Nephron (organoid): ENCODE measurements around the gene KASH5.

Experiments
- H3K27ac Mint-ChIP-seq, 3 experiments: 2 replicates each; pipeline ENCODE4 v1.8.0; 2020; ENCODE audit warnings: mixed read lengths in 3 of 3, mild to moderate bottlenecking in 2 of 3, moderate library complexity in 1 of 3
- H3K27me3 Mint-ChIP-seq: 2 replicates; pipeline ENCODE4 v1.8.0; 2021; ENCODE audit warnings: low read depth, mild to moderate bottlenecking, moderate library complexity, mixed read lengths
- H3K36me3 Mint-ChIP-seq: 2 replicates; pipeline ENCODE4 v1.8.0; 2020; ENCODE audit warnings: low read depth, mixed read lengths
- H3K4me1 Mint-ChIP-seq: 2 replicates; pipeline ENCODE4 v1.8.0; 2020; ENCODE audit warnings: mixed read lengths
- H3K4me3 Mint-ChIP-seq, 3 experiments: 2 replicates each; pipeline ENCODE4 v1.8.0; 2020; ENCODE audit warnings: mild to moderate bottlenecking in 3 of 3, mixed read lengths in 3 of 3, moderate library complexity in 2 of 3
- H3K9me3 Mint-ChIP-seq: 2 replicates; pipeline ENCODE4 v1.8.0; 2020; ENCODE audit warnings: mixed read lengths
- CTCF ChIP-seq, 3 experiments: fragments of 200-600 bp; sonication (generic); IDR thresholded peaks; one replicate each; pipeline ENCODE4 v1.5.0; 2021; ENCODE audit warnings: antibody characterized with exemption in 3 of 3; ENCODE audit not compliant: unreplicated experiment in 3 of 3

Gene KASH5

GRCh38 chr19:49419173-49419572, 31.1 kb downstream of the KASH5 start:
- H3K36me3 Mint-ChIP-seq: no peaks in the 10 kb centered on the region
- H3K4me1 Mint-ChIP-seq: peaks cover 46% of the 10 kb centered on the region
- no peak overlapping the region for H3K27ac Mint-ChIP-seq
- H3K27me3 Mint-ChIP-seq: peaks cover 76% of the 10 kb centered on the region
- H3K4me3 Mint-ChIP-seq: no peak overlapping the region
- H3K9me3 Mint-ChIP-seq: peaks cover 3% of the 10 kb centered on the region
- no peak for TF ChIP-seq CTCF (IDR thresholded peaks at IDR 0.05; ENCODE audit: unreplicated experiment in 3 of 3)

- H3K4me3 Mint-ChIP-seq: peak overlapping the region in 1 of 3 experiments; percentile 9
- peaks cover 86% of the 10 kb centered on the region for H3K27me3 Mint-ChIP-seq
- peaks cover 3% of the 10 kb centered on the region for H3K9me3 Mint-ChIP-seq
- no peak overlapping the region for H3K27ac Mint-ChIP-seq
- no peak for TF ChIP-seq CTCF (IDR thresholded peaks at IDR 0.05; ENCODE audit: unreplicated experiment in 3 of 3)
- peaks cover 45% of the 10 kb centered on the region for H3K4me1 Mint-ChIP-seq
- H3K36me3 Mint-ChIP-seq: no peaks in the 10 kb centered on the region
Measured at GRCh38 chr19:49420227-49420626, 32.2 kb downstream of the KASH5 start.

- Mint-ChIP-seq H3K27ac (no peak overlapping the region), H3K4me3 (peak overlapping the region; percentile 24 to 29 (median 29)), H3K9me3 (peaks cover 3% of the 10 kb centered on the region)
Measured at GRCh38 chr19:49421039-49421877, 33.2 kb downstream of the KASH5 start.

GRCh38 chr19:49421878-49422202, 33.8 kb downstream of the KASH5 start:
- TF ChIP-seq CTCF (IDR thresholded peaks at IDR 0.05; ENCODE audit: unreplicated experiment in 3 of 3): no peak
- no peaks in the 10 kb centered on the region for H3K36me3 Mint-ChIP-seq
- peaks cover 93% of the 10 kb centered on the region for H3K27me3 Mint-ChIP-seq
- peak overlapping the region in 2 of 3 experiments; percentile 24 to 29 for H3K4me3 Mint-ChIP-seq
- H3K9me3 Mint-ChIP-seq: peaks cover 3% of the 10 kb centered on the region
- H3K27ac Mint-ChIP-seq: no peak overlapping the region
- H3K4me1 Mint-ChIP-seq: peaks cover 48% of the 10 kb centered on the region

More at GRCh38 chr19:49421039-49421877, 33.2 kb downstream of the KASH5 start:
- Mint-ChIP-seq H3K27me3 (peaks cover 92% of the 10 kb centered on the region), H3K36me3 (no peaks in the 10 kb centered on the region), H3K4me1 (peaks cover 42% of the 10 kb centered on the region)
- TF ChIP-seq CTCF (IDR thresholded peaks at IDR 0.05; ENCODE audit: unreplicated experiment in 3 of 3): no peak

GRCh38 chr19:49422407-49423070, 34.5 kb downstream of the KASH5 start:
- H3K4me1 Mint-ChIP-seq: peaks cover 49% of the 10 kb centered on the region
- H3K27me3 Mint-ChIP-seq: peaks cover 96% of the 10 kb centered on the region
- H3K9me3 Mint-ChIP-seq: peaks cover 3% of the 10 kb centered on the region
- H3K4me3 Mint-ChIP-seq: peak overlapping the region; percentile 67 to 75 (median 70)
- H3K36me3 Mint-ChIP-seq: no peaks in the 10 kb centered on the region
- TF ChIP-seq CTCF (IDR thresholded peaks at IDR 0.05; ENCODE audit: unreplicated experiment in 3 of 3): peak; percentile 23 to 56 (median 49)
- H3K27ac Mint-ChIP-seq: no peak overlapping the region
